K562 (cell line): ENCODE measurements around the gene VRK2. TPM values are rescaled to one million over a fixed set of nuclear protein-coding genes. Genes with fewer than 3 reads are reported as not detected.

ENCODE experiments used
- ATAC-seq: fragments of 200-7000 bp; cut with Tn5 transposase; 3 replicates; pipeline ENCODE4 v1.9.1; 2020; ENCODE audit warnings: moderate library complexity
- BruUV-seq: library from RNA; stranded (reverse); fragments of 400-500 nt; replicated peaks from 2 replicates; lab custom pipeline; 2021; lab: Mats Ljungman, UMichigan
- CTCF ChIA-PET: fragments of 300-600 bp; formaldehyde crosslinking; extraction: SDS; loops from one replicate; lab custom pipeline; 2021; ENCODE audit warnings: low intra/inter-chr PET ratio; lab: Yijun Ruan, JAX
- POLR2A ChIA-PET: fragments of 300-600, 350-650 bp; sonication (Branson Sonifier 250); formaldehyde crosslinking; extraction: SDS; loops from one replicate; lab custom pipeline; 2021; ENCODE audit warnings: antibody characterized with exemption, inconsistent platforms; lab: Yijun Ruan, JAX
- DNase-seq, 4 experiments: peaks; one replicate each; pipeline versions ENCODE4 v3.0.0 to v3.0.0-alpha.2; 2011 to 2018; ENCODE audit warnings: low spot score in 3 of 4, mixed read lengths in 3 of 4; ENCODE audit errors: extremely low read depth in 1 of 4
- FAIRE-seq: peaks from 2 replicates; lab custom pipeline; 2011; peaks lifted over from hg19 to GRCh38; lab: Jason Lieb, UNC
- H2AFZ ChIP-seq: 2 replicates; pipeline ENCODE4 v1.6.0; 2011; ENCODE audit warnings: low read depth, low read length, control low read depth, inconsistent platforms
- H3K27ac ChIP-seq: fragments of 200-600 bp; 3 replicates; pipeline ENCODE4 v1.8.0; 2011; ENCODE audit warnings: low read depth, mild to moderate bottlenecking, control low read depth, inconsistent platforms, low read length, moderate library complexity, mixed read lengths; ENCODE audit errors: extremely low read depth
- H3K27me3 ChIP-seq, 2 experiments: fragments of 300-600 bp in 1 of 2; 2 replicates in 1 of 2; 3 replicates in 1 of 2; pipeline versions ENCODE4 v1.6.0 to v1.8.0; 2011; ENCODE audit warnings: inconsistent platforms in 2 of 2, low read length in 2 of 2, mild to moderate bottlenecking in 1 of 2, mixed read lengths in 1 of 2, moderate library complexity in 1 of 2; ENCODE audit not compliant: control insufficient read depth in 2 of 2, insufficient read depth in 2 of 2
- H3K36me3 ChIP-seq: fragments of 300-600 bp; 3 replicates; pipeline ENCODE4 v1.8.0; 2011; ENCODE audit warnings: mild to moderate bottlenecking, low read length, inconsistent platforms; ENCODE audit not compliant: control insufficient read depth, insufficient read depth
- H3K4me1 ChIP-seq, 2 experiments: fragments of 200-600 bp in 1 of 2; replicated peaks in 1 of 2; 2 replicates in 1 of 2; 3 replicates in 1 of 2; pipeline versions ENCODE4 v1.5.1 to v1.8.0; 2011; ENCODE audit warnings: inconsistent platforms in 2 of 2, low read length in 2 of 2, mild to moderate bottlenecking in 1 of 2, mixed read lengths in 1 of 2, moderate library complexity in 1 of 2; ENCODE audit not compliant: control insufficient read depth in 2 of 2, insufficient read depth in 2 of 2
- H3K4me2 ChIP-seq: 2 replicates; pipeline ENCODE4 v1.6.1; 2011; ENCODE audit warnings: low read length, control low read depth, inconsistent platforms, mixed read lengths; ENCODE audit not compliant: insufficient read depth
- H3K4me3 ChIP-seq: fragments of 200-600 bp; sonication (generic), shearing (Covaris generic); 2 replicates; pipeline ENCODE4 v1.5.1; 2016; ENCODE audit warnings: control low read depth, inconsistent platforms
- H3K79me2 ChIP-seq: fragments of 200-600 bp; 3 replicates; pipeline ENCODE4 v1.8.0; 2011; ENCODE audit warnings: low read length, inconsistent platforms; ENCODE audit not compliant: control insufficient read depth, insufficient read depth
- H3K9ac ChIP-seq, 2 experiments: 2 replicates each; pipeline versions ENCODE4 v1.6.0 to v1.6.1; 2011; ENCODE audit warnings: low read depth in 2 of 2, low read length in 2 of 2, control low read depth in 1 of 2, inconsistent platforms in 1 of 2, mild to moderate bottlenecking in 1 of 2, mixed read lengths in 1 of 2; ENCODE audit not compliant: insufficient read depth in 1 of 2
- H3K9me1 ChIP-seq: one replicate; pipeline ENCODE4 v1.6.0; 2011; ENCODE audit warnings: inconsistent platforms, mild to moderate bottlenecking, low read length, moderate library complexity; ENCODE audit not compliant: control insufficient read depth, insufficient read depth
- H3K9me3 ChIP-seq: replicated peaks from 2 replicates; pipeline ENCODE4 v1.5.1; 2011; ENCODE audit warnings: low read depth, low read length, inconsistent platforms; ENCODE audit not compliant: control insufficient read depth, insufficient read depth
- H4K20me1 ChIP-seq: replicated peaks from 2 replicates; pipeline ENCODE4 v1.6.1; 2011; ENCODE audit warnings: low read length, inconsistent platforms, mixed read lengths; ENCODE audit not compliant: control insufficient read depth, insufficient read depth
- C11orf30 ChIP-seq: fragments of 450-650 bp; IDR thresholded peaks from 2 replicates; pipeline ENCODE4 v1.6.1; 2016; ENCODE audit warnings: low read depth, mild to moderate bottlenecking
- CBFA2T2 ChIP-seq: fragments of 450-650 bp; conservative IDR thresholded peaks from 2 replicates; pipeline ENCODE4 v1.6.1; 2017; ENCODE audit warnings: mild to moderate bottlenecking
- E2F1 ChIP-seq: sonication (generic); formaldehyde crosslinking; IDR thresholded peaks from 2 replicates; pipeline ENCODE4 v1.8.1; 2023; ENCODE audit warnings: mild to moderate bottlenecking, missing genetic modification reagents, moderate library complexity
- GATAD2A ChIP-seq: fragments of 450-650 bp; IDR thresholded peaks from 2 replicates; pipeline ENCODE4 v1.6.1; 2017
- GTF2E2 ChIP-seq: fragments of 200-800 bp; sonication (Bioruptor generic); IDR thresholded peaks from 2 replicates; pipeline ENCODE4 v1.6.1; 2016; ENCODE audit warnings: missing genetic modification characterization, missing compliant biosample characterization
- KLF1 ChIP-seq: fragments of 450-650 bp; IDR thresholded peaks from 2 replicates; pipeline ENCODE4 v1.6.1; 2016; ENCODE audit warnings: missing genetic modification characterization, missing compliant biosample characterization
- MAFF ChIP-seq: IDR thresholded peaks from 2 replicates; pipeline ENCODE4 v1.6.1; 2012; ENCODE audit warnings: low read length, improper control_type of control experiment
- NCOA1 ChIP-seq: fragments of 450-650 bp; IDR thresholded peaks from 2 replicates; pipeline ENCODE4 v1.6.1; 2016; ENCODE audit warnings: low read depth
- POLR2A ChIP-seq: fragments of 450-650 bp; conservative IDR thresholded peaks from 2 replicates; pipeline ENCODE4 v1.6.1; 2016
- RCOR1 ChIP-seq, 2 experiments: IDR thresholded peaks; 2 replicates each; pipeline ENCODE4 v1.6.1; 2012; ENCODE audit warnings: low read depth in 2 of 2, low read length in 2 of 2, borderline replicate concordance in 1 of 2, improper control_type of control experiment in 1 of 2
- THRB ChIP-seq: fragments of 450-650 bp; formaldehyde crosslinking; conservative IDR thresholded peaks from 2 replicates; pipeline ENCODE4 v1.4.0; 2022; ENCODE audit warnings: mild to moderate bottlenecking, missing genetic modification characterization
- ZNF12 ChIP-seq: sonication (generic); formaldehyde crosslinking; IDR thresholded peaks from 2 replicates; pipeline ENCODE4 v1.4.0; 2020; ENCODE audit warnings: mild to moderate bottlenecking, missing genetic modification reagents
- ZNF316 ChIP-seq: fragments of 450-650 bp; IDR thresholded peaks from 2 replicates; pipeline ENCODE4 v1.6.1; 2016
- ZNF764 ChIP-seq: fragments of 250-450 bp; sonication (Bioruptor Pico); IDR thresholded peaks from 2 replicates; pipeline ENCODE4 v1.4.0; 2020; ENCODE audit warnings: low read depth, mild to moderate bottlenecking, moderate library complexity
- WGBS: fragments of 100-300 bp; shearing (Covaris generic); methylation state at CpG from one replicate; pipeline ENCODE4 v1.1.6; 2016; ENCODE audit warnings: low coverage, mixed read lengths; ENCODE audit not compliant: insufficient coverage; ENCODE audit errors: missing lambda C conversion rate; 5-methylcytosine and 5-hydroxymethylcytosine counted together
- in situ Hi-C: fragments of 300-500 bp; cut with MboI; formaldehyde crosslinking; loops from 4 replicates; pipeline ENCODE4 v1.15.0; 2018; ENCODE audit warnings: inconsistent platforms, mixed read lengths
- intact Hi-C: fragments of 100-400 bp; cut with micrococcal nuclease; formaldehyde crosslinking; loops from 2 replicates; pipeline ENCODE4 v1.14.2; 2022
- polyA plus RNA-seq, 8 experiments: library from polyadenylated mRNA; depleted of rRNA in 4 of 8; stranded (reverse) in 5 of 8; unstranded in 3 of 8; fragments of >200 nt; fragmentation: Nextera tagmentation in 2 of 8; fragmentation: Illumina TruSeq in 1 of 8; extraction: Ambion mirVana in 2 of 8; extraction: Trizol in 1 of 8; gene quantifications; 2 replicates each; pipeline versions ENCODE4 v1.2.1 to v1.2.3, GENCODE V29; 2011 to 2014; ENCODE audit warnings: inconsistent platforms in 1 of 8, missing spikeins in 1 of 8
- total RNA-seq, 7 experiments: library from RNA; depleted of rRNA in 6 of 7; stranded (reverse); fragments of >200 nt in 6 of 7; fragmentation: Illumina TruSeq in 2 of 7; extraction: Trizol in 2 of 7; gene quantifications; 2 replicates each; pipeline versions ENCODE4 v1.2.1 to v1.2.3, GENCODE V29; 2011 to 2021; ENCODE audit warnings: low replicate concordance in 1 of 7

VRK2 gene
- total and polyA plus RNA-seq, 9 of the 15 experiments (the other 6 are each of a cell fraction or from before 2014, with no cell fraction given), result 22.6 to 49.2 (median 36.2) TPM

- Histone ChIP-seq H3K4me3 (no peak overlapping the region), H3K4me1 (no peaks in the 10 kb centered on the region), H3K9me1 (no peaks in the 10 kb centered on the region), H3K9ac (no peak overlapping the region), H3K27ac (no peak overlapping the region), H3K36me3 (peaks cover 15% of the 10 kb centered on the region), H3K4me2 (no peak overlapping the region), H2AFZ (no peak overlapping the region), H3K79me2 (0 out of 3 replicates have a peak, but pooled peaks cover 6% of the 10 kb centered on the region), H3K9me3 (no peaks in the 10 kb centered on the region), H4K20me1 (no peaks in the 10 kb centered on the region), H3K27me3 (no peaks in the 10 kb centered on the region)
- no peak for DNase-seq
- BruUV-seq, result no TSS peak
- CTCF ChIA-PET, result no interaction called here
- no peak for ATAC-seq
- no peak for FAIRE-seq
- TF ChIP-seq POLR2A (no peak), ZNF316 (peak; percentile 67), C11orf30 (peak; percentile 18; the same call in 1 of the 2 replicates), ZNF764 (CRISPR knock-in tag) (no peak)
- 100% methylated on average over 1 of the region's 1 CpG for WGBS
- POLR2A ChIA-PET, result interaction anchor here (0.9 kb wide), 1 partner anchor 41 kb away, joined by 5 read pairs; no protein-coding TSS in a partner anchor
- in situ Hi-C loops (no loop called here), intact Hi-C loops (no loop called here)
Observed at GRCh38 chr2:58065248-58065647, 18.6 kb downstream of the VRK2 start.

- H3K9ac ChIP-seq, result no peak overlapping the region
- no peak overlapping the region for H2AFZ ChIP-seq
- ATAC-seq, result no peak
- WGBS, result 74% methylated on average over 2 of the region's 2 CpGs
- FAIRE-seq, result no peak
- ChIA-PET POLR2A (no interaction called here), CTCF (no interaction called here)
- BruUV-seq, result no TSS peak
- no peaks in the 10 kb centered on the region for H3K4me1 ChIP-seq
- H3K36me3 ChIP-seq, result peaks cover 13% of the 10 kb centered on the region
- H4K20me1 ChIP-seq, result no peaks in the 10 kb centered on the region
- H3K4me3 ChIP-seq, result no peak overlapping the region
- H3K9me1 ChIP-seq, result no peaks in the 10 kb centered on the region
- no peak overlapping the region for H3K4me2 ChIP-seq
- no peak for DNase-seq
- no peaks in the 10 kb centered on the region for H3K9me3 ChIP-seq
- in situ Hi-C loops (no loop called here), intact Hi-C loops (no loop called here)
- H3K79me2 ChIP-seq, result peaks cover 14% of the 10 kb centered on the region; the same call in 2 of the 3 replicates
- H3K27me3 ChIP-seq, result no peaks in the 10 kb centered on the region
- H3K27ac ChIP-seq, result no peak overlapping the region; the same call in 2 of the 3 replicates
- TF ChIP-seq NCOA1, result no peak
- TF ChIP-seq THRB (CRISPR knock-in tag), result no peak
- no peak for TF ChIP-seq MAFF
- TF ChIP-seq GTF2E2 (tag), result no peak
- no peak for TF ChIP-seq ZNF12 (CRISPR knock-in tag)
- TF ChIP-seq KLF1 (tag), result no peak
- no peak for TF ChIP-seq E2F1 (CRISPR knock-in tag)
- TF ChIP-seq GATAD2A, result no peak
- no peak for TF ChIP-seq CBFA2T2
- no peak for TF ChIP-seq RCOR1 (IDR thresholded peaks at IDR 0.05; ENCODE audit: borderline replicate concordance in 1 of 2, low read depth in 2 of 2, low read length in 2 of 2)
Observed at GRCh38 chr2:58067001-58067400, 20.4 kb downstream of the VRK2 start.
